Inferior parietal cortex (tissue), 1 donor: ENCODE data around the gene COCH.
"Not testable (repeated sequence)": the region's sequence is repeated elsewhere in the genome, so short reads cannot be mapped to it uniquely, and the experiment has no call there.

Source experiments
- DNase-seq: peaks from one replicate; pipeline ENCODE4 v3.0.0-alpha.2; 2016; ENCODE audit errors: extremely low spot score

COCH gene

GRCh38 chr14:30875788-30876053, 1.4 kb downstream of the COCH start:
- DNase-seq: no peak

- no peak for DNase-seq
These were observed 2.3 kb downstream of the COCH start for GRCh38 chr14:30876692-30877091.

- no peak for DNase-seq
These were observed 8.1 kb downstream of the COCH start for GRCh38 chr14:30882431-30882830.

- no peak for DNase-seq
These were observed 9.3 kb downstream of the COCH start for GRCh38 chr14:30883508-30884294.

- no peak for DNase-seq
These were observed 10.5 kb downstream of the COCH start for GRCh38 chr14:30884901-30885300.

- no peak for DNase-seq
These were observed 11.7 kb downstream of the COCH start for GRCh38 chr14:30885840-30886740.

- DNase-seq: no peak
These were observed 14.3 kb downstream of the COCH start for GRCh38 chr14:30888480-30889243.

GRCh38 chr14:30889244-30889594, 14.9 kb downstream of the COCH start:
- DNase-seq: no peak

GRCh38 chr14:30893819-30894218, 19.5 kb downstream of the COCH start:
- DNase-seq: no peak

GRCh38 chr14:30894923-30895515, 20.7 kb downstream of the COCH start:
- DNase-seq: no peak

GRCh38 chr14:30896435-30896834, 22.1 kb downstream of the COCH start:
- no peak for DNase-seq

- not testable (repeated sequence) for DNase-seq
These were observed 22.8 kb downstream of the COCH start for GRCh38 chr14:30897121-30897520.

GRCh38 chr14:30903285-30904124, 29.1 kb downstream of the COCH start:
- DNase-seq: no peak

GRCh38 chr14:30906752-30907658, 32.6 kb downstream of the COCH start:
- DNase-seq: peak; percentile 29

- no peak for DNase-seq
These were observed 33.3 kb downstream of the COCH start for GRCh38 chr14:30907659-30908057.

GRCh38 chr14:30908826-30909225, 34.5 kb downstream of the COCH start:
- no peak for DNase-seq

GRCh38 chr14:30914812-30915211, 40.5 kb downstream of the COCH start:
- DNase-seq: no peak

GRCh38 chr14:30915596-30915995, 41.2 kb downstream of the COCH start:
- DNase-seq: no peak

- no peak for DNase-seq
These were observed 46.9 kb downstream of the COCH start for GRCh38 chr14:30921305-30921704.

GRCh38 chr14:30921788-30922187, 47.4 kb downstream of the COCH start:
- no peak for DNase-seq
